Measurements from ENCODE around the gene OR51G1. TPM values are rescaled to one million over a fixed set of nuclear protein-coding genes. Genes with fewer than 3 reads are reported as not detected.

The OR51G1 gene
- total RNA-seq, 1 donor from 2014 or later = not detected

- no peak for ATAC-seq (ENCODE audit: low read depth)
- TF ChIP-seq CTCF (IDR thresholded peaks at IDR 0.05) = no peak
- no peak for DNase-seq
- POLR2A ChIA-PET = no interaction called here
- H3K36me3 Mint-ChIP-seq (ENCODE audit: low read depth) = no peaks in the 10 kb centered on the region
- no peak overlapping the region for H3K4me3 Mint-ChIP-seq
- CTCF ChIA-PET = no interaction called here
- H3K4me1 Mint-ChIP-seq = no peaks in the 10 kb centered on the region
- intact Hi-C loops (cut with micrococcal nuclease) = no loop called here
- H3K9me3 Mint-ChIP-seq = no peaks in the 10 kb centered on the region
- H3K27ac Mint-ChIP-seq = no peak overlapping the region
- no peaks in the 10 kb centered on the region for H3K27me3 Mint-ChIP-seq
Observed at GRCh38 chr11:4887591-4887990, 36.5 kb downstream of the OR51G1 start.

GRCh38 chr11:4886186-4886585 is 38.0 kb downstream of the OR51G1 start:
- no peaks in the 10 kb centered on the region for H3K27me3 Mint-ChIP-seq
- intact Hi-C loops (cut with micrococcal nuclease) = no loop called here
- H3K4me1 Mint-ChIP-seq = no peaks in the 10 kb centered on the region
- no peak for DNase-seq
- ATAC-seq (ENCODE audit: low read depth) = no peak
- POLR2A ChIA-PET = no interaction called here
- H3K9me3 Mint-ChIP-seq = no peaks in the 10 kb centered on the region
- no peak overlapping the region for H3K27ac Mint-ChIP-seq
- H3K4me3 Mint-ChIP-seq = no peak overlapping the region
- no peaks in the 10 kb centered on the region for H3K36me3 Mint-ChIP-seq (ENCODE audit: low read depth)
- TF ChIP-seq CTCF (IDR thresholded peaks at IDR 0.05) = no peak
- CTCF ChIA-PET = no interaction called here

GRCh38 chr11:4884361-4884760 is 39.8 kb downstream of the OR51G1 start:
- intact Hi-C loops (cut with micrococcal nuclease) = no loop called here
- no peaks in the 10 kb centered on the region for H3K36me3 Mint-ChIP-seq (ENCODE audit: low read depth)
- no peak overlapping the region for H3K4me3 Mint-ChIP-seq
- H3K27ac Mint-ChIP-seq = no peak overlapping the region
- H3K4me1 Mint-ChIP-seq = no peaks in the 10 kb centered on the region
- ATAC-seq (ENCODE audit: low read depth) (no peak), DNase-seq (no peak)
- no peak for TF ChIP-seq CTCF (IDR thresholded peaks at IDR 0.05)
- ChIA-PET POLR2A (no interaction called here), CTCF (no interaction called here)
- no peaks in the 10 kb centered on the region for H3K27me3 Mint-ChIP-seq
- no peaks in the 10 kb centered on the region for H3K9me3 Mint-ChIP-seq

- Mint-ChIP-seq H3K36me3 (ENCODE audit: low read depth) (no peaks in the 10 kb centered on the region), H3K9me3 (no peaks in the 10 kb centered on the region), H3K4me3 (no peak overlapping the region), H3K27me3 (no peaks in the 10 kb centered on the region), H3K4me1 (no peaks in the 10 kb centered on the region), H3K27ac (no peak overlapping the region)
- ChIA-PET CTCF (no interaction called here), POLR2A (no interaction called here)
- TF ChIP-seq CTCF (IDR thresholded peaks at IDR 0.05) = no peak
- no peak for ATAC-seq (ENCODE audit: low read depth)
- no peak for DNase-seq
- intact Hi-C loops (cut with micrococcal nuclease) = no loop called here
Observed at GRCh38 chr11:4882543-4882942, 41.6 kb downstream of the OR51G1 start.

GRCh38 chr11:4881860-4882500 is 42.2 kb downstream of the OR51G1 start, which contains the start of gene OR51T1:
Gene OR51T1, plus strand, starts transcription at chr11:4881900. Its CDS starts 0 bp downstream, at chr11:4881900.
- no peaks in the 10 kb centered on the region for H3K27me3 Mint-ChIP-seq
- no peaks in the 10 kb centered on the region for H3K4me1 Mint-ChIP-seq
- intact Hi-C loops (cut with micrococcal nuclease) = no loop called here

More at GRCh38 chr11:4881860-4882500, 42.2 kb downstream of the OR51G1 start, which contains the start of gene OR51T1:
- Mint-ChIP-seq H3K27ac (no peak within 1 kb of the TSS), H3K36me3 (ENCODE audit: low read depth) (no peaks in the 10 kb centered on the region), H3K9me3 (no peaks in the 10 kb centered on the region), H3K4me3 (no peak within 1 kb of the TSS)
- DNase-seq (no peak), ATAC-seq (ENCODE audit: low read depth) (no peak)
- ChIA-PET POLR2A (no interaction called here), CTCF (no interaction called here)
- no peak for TF ChIP-seq CTCF (IDR thresholded peaks at IDR 0.05)

Data from activated B cell treated with CpG ODN at 0.5 μM for 24 hours (primary cell).